Bronchial epithelial cell (primary cell): ENCODE data around the gene MTR. TPM values are rescaled to one million over a fixed set of nuclear protein-coding genes. Genes with fewer than 3 reads are reported as not detected.

Experiments used
- DNase-seq: peaks from one replicate; pipeline ENCODE4 v3.0.0-alpha.2; 2010; ENCODE audit warnings: low read depth
- FAIRE-seq: peaks from 2 replicates; lab custom pipeline; 2011; peaks lifted over from hg19 to GRCh38; lab: Jason Lieb, UNC
- H3K27me3 ChIP-seq: 2 replicates; pipeline ENCODE4 v1.5.1; 2011; ENCODE audit warnings: low read length; ENCODE audit not compliant: control insufficient read depth, insufficient read depth
- H3K36me3 ChIP-seq: 2 replicates; pipeline ENCODE4 v1.5.1; 2011; ENCODE audit warnings: low read length; ENCODE audit not compliant: control insufficient read depth, insufficient read depth
- H3K4me3 ChIP-seq: 2 replicates; pipeline ENCODE4 v1.5.1; 2011; ENCODE audit warnings: mild to moderate bottlenecking, low read depth, low read length, control low read depth
- total RNA-seq: library from RNA; depleted of rRNA; stranded (reverse); fragments of >200 nt; gene quantifications from 2 replicates; pipeline ENCODE4 v1.2.1, GENCODE V29; 2014
- TF ChIP-seq, protein P1 (sequence below): IDR thresholded peaks from 2 replicates; pipeline ENCODE4 v1.5.1; 2011; ENCODE audit warnings: mild to moderate bottlenecking, moderate library complexity, low read length, control low read depth, inconsistent platforms; ENCODE audit not compliant: insufficient read depth, severe bottlenecking

MTR gene
- total RNA-seq, 1 donor from 2014 or later = 13.4 TPM

DNA sequence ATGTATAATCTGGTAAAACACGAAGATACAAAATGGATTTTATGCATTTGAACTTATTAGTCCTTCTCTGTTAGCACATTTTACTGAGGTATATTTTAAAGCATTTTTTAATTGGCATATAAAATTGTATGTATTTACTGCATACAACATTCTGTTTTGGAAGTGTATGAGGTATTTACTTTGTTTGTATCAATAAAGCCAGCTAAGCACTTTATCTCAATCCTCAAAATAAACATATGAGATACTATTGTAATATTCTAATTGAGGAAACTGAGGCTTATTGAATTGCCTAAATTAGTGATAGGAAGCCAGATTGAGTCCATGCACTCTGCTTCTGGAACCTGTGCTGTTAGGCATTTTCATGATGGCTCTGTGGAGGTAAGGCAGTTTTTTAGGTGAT is 65.6 kb downstream of the MTR start:
- TF ChIP-seq, protein P1, sequence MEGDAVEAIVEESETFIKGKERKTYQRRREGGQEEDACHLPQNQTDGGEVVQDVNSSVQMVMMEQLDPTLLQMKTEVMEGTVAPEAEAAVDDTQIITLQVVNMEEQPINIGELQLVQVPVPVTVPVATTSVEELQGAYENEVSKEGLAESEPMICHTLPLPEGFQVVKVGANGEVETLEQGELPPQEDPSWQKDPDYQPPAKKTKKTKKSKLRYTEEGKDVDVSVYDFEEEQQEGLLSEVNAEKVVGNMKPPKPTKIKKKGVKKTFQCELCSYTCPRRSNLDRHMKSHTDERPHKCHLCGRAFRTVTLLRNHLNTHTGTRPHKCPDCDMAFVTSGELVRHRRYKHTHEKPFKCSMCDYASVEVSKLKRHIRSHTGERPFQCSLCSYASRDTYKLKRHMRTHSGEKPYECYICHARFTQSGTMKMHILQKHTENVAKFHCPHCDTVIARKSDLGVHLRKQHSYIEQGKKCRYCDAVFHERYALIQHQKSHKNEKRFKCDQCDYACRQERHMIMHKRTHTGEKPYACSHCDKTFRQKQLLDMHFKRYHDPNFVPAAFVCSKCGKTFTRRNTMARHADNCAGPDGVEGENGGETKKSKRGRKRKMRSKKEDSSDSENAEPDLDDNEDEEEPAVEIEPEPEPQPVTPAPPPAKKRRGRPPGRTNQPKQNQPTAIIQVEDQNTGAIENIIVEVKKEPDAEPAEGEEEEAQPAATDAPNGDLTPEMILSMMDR = no peak
- Histone ChIP-seq H3K36me3 (peaks cover 2% of the 10 kb centered on the region), H3K4me3 (no peak overlapping the region), H3K27me3 (no peaks in the 10 kb centered on the region)
- DNase-seq (no peak), FAIRE-seq (no peak)

DNA sequence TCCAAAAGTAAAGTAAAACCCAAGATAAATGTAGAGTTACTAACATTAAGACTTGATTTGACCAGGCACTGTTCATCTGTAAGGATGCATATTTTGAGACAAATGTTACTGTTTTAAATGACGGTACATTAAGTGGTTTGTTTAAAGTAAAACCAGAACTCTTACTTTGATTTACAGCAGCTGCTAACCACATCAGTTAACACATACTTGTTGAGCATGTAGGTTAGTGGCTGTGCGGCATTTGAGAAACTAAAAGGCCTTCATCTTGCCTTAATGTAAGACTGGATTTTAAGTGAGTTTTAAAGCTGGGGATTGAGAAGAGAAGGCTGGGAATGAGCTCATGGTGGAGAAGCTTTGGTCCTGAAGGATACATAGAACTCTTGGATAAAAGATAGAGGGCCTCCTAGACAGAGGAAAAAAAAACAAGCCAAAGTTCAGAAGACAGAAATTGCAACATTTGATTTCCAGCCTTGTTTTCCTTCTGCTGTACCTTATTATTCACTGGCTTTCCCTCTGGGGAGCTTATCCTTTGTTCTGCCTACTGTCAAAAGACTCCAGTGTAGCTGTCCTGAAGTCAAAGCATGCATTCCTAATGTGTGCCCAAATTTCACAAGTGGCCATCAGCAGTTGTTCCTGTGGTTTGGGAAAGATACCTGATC is 66.6 kb downstream of the MTR start:
- H3K36me3 ChIP-seq = peaks cover 2% of the 10 kb centered on the region
- no peak for FAIRE-seq
- no peaks in the 10 kb centered on the region for H3K27me3 ChIP-seq
- no peak for DNase-seq
- TF ChIP-seq, protein P1 = no peak
- no peak overlapping the region for H3K4me3 ChIP-seq

DNA sequence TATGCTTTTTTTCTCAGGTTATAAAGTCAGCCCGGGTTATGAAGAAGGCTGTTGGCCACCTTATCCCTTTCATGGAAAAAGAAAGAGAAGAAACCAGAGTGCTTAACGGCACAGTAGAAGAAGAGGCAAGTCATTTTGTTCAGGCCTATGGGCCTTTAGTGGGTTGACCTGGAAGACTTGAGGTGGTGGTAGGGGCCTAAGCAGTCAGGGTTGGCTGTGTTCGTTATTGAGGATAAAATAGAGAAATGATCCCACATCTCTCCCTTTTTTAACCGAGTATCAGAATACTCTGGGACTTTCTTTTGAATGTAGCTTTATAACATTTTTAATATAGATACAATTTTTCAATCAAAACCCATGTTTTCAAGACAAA is 67.1 kb downstream of the MTR start:
- H3K27me3 ChIP-seq = no peaks in the 10 kb centered on the region
- peaks cover 2% of the 10 kb centered on the region for H3K36me3 ChIP-seq

DNA sequence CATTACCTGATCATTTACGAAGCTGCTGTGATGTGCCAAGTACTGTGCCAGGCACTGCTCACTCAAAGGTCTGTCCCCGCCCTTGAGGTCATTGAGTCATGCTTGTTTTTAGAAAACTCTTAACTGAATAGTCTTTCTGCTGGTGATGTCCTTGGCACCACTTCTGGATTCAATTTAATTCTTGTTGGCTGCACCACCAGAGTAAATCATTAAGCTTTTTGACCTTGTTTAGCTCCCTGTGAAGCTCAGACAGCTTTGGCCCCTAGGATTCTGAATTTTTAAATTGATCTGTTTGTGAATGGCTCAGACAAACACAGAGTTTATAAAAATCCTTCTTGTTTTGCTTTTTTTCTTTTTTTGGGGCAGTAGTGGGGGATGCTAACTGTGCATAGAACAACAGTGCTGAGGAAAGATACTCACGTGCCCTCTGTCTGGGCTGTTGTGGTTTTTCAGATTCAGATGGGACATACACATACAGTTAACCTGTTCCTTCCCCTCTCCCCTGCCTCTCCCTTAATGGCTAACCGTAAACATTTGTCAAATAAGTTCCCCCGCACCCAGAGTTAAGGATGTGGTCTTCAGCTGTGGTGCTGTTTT is 67.6 kb downstream of the MTR start:
- TF ChIP-seq, protein P1 = no peak
- Histone ChIP-seq H3K36me3 (peaks cover 2% of the 10 kb centered on the region), H3K27me3 (no peaks in the 10 kb centered on the region), H3K4me3 (no peak overlapping the region)
- DNase-seq (no peak), FAIRE-seq (no peak)

More for the DNA sequence above, 67.1 kb downstream of the MTR start:
- no peak overlapping the region for H3K4me3 ChIP-seq
- FAIRE-seq = no peak
- TF ChIP-seq, protein P1 = no peak
- no peak for DNase-seq

DNA sequence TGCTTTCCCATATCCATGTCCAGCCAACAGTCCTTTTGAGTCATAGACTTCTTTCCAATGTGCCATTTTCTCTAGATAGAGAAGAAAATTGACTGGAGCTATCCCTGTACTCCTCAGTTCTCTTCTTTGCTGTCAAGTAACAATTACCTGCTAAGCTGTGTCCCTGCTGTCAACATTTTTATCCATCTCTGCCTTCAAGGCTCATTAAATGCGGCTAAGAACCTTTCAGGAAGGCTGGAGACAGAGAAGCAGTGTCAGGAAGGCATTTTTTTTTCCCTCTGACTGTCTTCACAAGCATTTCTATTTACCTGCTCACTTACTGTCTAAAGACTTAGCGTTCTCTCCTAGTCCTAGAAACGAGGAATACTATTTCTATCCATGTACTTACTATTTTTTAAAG is 69.1 kb downstream of the MTR start:
- no peak for FAIRE-seq
- Histone ChIP-seq H3K27me3 (no peaks in the 10 kb centered on the region), H3K36me3 (peaks cover 3% of the 10 kb centered on the region)

More for the DNA sequence above, 69.1 kb downstream of the MTR start:
- DNase-seq = no peak
- TF ChIP-seq, protein P1 = no peak
- H3K4me3 ChIP-seq = no peak overlapping the region
